LNCAP (cell line): Measurements from ENCODE around the gene MIOX.

Experiments used
- TF ChIP-seq, protein P1 (sequence below): fragments of 450-650 bp; IDR thresholded peaks from 2 replicates; pipeline ENCODE4 v1.5.1; 2017; ENCODE audit warnings: mild to moderate bottlenecking

The MIOX gene

DNA sequence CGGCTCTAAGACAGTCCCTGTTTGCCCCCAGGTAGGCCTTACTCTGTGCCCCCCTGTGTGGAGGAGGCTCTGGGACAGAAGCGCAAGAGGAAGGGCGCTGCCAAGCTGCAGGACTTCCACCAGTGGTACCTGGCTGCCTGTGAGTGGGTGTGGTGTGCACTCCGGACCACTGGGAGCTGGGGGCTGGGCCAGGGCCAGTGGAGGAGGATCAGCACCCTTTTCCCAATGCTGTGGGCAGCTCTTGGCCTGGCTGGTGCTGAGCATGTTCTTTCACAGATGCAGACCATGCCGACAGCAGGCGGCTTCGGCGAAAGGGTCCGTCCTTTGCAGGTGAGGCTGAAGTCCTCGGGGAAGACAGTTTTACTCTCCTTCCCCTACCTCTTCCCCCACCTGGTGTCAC lies 35.1 kb downstream of the MIOX start:
- TF ChIP-seq, protein P1, sequence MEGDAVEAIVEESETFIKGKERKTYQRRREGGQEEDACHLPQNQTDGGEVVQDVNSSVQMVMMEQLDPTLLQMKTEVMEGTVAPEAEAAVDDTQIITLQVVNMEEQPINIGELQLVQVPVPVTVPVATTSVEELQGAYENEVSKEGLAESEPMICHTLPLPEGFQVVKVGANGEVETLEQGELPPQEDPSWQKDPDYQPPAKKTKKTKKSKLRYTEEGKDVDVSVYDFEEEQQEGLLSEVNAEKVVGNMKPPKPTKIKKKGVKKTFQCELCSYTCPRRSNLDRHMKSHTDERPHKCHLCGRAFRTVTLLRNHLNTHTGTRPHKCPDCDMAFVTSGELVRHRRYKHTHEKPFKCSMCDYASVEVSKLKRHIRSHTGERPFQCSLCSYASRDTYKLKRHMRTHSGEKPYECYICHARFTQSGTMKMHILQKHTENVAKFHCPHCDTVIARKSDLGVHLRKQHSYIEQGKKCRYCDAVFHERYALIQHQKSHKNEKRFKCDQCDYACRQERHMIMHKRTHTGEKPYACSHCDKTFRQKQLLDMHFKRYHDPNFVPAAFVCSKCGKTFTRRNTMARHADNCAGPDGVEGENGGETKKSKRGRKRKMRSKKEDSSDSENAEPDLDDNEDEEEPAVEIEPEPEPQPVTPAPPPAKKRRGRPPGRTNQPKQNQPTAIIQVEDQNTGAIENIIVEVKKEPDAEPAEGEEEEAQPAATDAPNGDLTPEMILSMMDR, result no peak

DNA sequence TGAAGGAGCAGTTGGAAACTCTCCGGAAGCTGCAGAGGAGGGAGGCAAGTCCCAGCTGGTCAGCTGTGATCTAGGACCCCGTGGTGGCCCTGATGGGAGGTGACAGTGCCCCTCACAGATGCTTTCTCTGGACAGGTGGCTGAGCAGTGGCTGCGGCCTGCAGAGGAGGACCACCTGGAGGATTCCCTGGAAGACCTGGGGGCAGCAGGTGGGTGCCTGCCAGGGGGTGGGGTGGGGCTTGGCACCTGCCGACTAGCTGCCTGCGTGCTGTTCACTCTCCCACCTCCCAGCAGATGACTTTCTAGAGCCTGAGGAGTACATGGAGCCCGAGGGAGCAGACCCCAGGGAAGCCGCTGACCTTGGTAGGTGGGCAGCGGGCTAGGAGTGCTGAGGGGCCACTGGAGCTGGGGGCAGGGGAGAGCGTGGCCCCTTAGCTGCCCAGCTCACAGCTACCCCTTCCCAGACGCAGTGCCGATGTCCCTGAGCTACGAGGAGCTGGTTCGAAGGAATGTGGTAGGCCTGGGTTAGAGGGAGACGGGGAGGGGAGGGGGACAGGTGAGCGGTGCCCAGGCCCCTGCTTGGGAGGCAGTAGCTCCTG lies 35.6 kb downstream of the MIOX start:
- TF ChIP-seq, protein P1, result no peak

DNA sequence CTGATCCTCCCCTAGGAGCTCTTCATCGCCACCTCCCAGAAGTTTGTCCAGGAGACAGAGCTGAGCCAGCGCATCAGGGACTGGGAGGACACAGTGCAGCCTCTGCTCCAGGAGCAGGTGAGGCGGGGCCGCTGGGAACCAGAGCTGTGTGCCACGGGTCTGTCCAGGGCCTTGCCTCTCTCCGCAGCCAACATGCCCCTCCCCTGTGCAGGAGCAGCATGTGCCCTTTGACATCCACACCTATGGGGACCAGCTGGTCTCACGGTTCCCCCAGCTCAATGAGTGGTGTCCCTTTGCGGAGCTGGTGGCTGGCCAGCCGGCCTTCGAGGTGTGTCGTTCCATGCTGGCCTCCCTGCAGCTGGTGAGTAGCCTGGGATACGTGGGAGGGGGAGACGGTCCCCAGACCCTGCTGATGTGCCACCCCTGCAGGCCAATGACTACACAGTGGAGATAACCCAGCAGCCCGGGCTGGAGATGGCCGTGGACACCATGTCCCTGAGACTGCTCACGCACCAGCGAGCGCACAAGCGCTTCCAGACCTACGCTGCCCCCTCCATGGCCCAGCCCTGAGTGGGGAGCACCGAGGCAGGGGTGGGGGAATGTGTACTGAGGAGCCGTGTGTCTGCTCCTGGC lies 36.3 kb downstream of the MIOX start:
- TF ChIP-seq, protein P1, result no peak

DNA sequence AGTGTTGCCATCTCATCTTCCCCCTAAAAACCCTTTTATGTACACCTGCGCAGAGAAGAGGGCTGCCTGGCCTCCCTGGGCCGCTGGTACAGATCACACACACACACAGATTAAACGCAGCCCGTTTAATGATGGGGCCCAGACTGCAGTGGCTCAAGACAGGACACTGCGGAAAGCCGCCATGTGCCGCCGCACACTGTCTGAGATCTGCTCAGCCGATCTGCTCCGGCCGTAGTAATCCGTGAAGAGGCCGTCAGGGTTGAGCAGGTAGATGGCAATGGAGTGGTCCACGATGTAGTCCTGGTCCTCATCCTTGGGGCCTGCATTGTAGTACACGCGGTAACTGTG lies 36.8 kb downstream of the MIOX start:
- TF ChIP-seq, protein P1, result no peak

DNA sequence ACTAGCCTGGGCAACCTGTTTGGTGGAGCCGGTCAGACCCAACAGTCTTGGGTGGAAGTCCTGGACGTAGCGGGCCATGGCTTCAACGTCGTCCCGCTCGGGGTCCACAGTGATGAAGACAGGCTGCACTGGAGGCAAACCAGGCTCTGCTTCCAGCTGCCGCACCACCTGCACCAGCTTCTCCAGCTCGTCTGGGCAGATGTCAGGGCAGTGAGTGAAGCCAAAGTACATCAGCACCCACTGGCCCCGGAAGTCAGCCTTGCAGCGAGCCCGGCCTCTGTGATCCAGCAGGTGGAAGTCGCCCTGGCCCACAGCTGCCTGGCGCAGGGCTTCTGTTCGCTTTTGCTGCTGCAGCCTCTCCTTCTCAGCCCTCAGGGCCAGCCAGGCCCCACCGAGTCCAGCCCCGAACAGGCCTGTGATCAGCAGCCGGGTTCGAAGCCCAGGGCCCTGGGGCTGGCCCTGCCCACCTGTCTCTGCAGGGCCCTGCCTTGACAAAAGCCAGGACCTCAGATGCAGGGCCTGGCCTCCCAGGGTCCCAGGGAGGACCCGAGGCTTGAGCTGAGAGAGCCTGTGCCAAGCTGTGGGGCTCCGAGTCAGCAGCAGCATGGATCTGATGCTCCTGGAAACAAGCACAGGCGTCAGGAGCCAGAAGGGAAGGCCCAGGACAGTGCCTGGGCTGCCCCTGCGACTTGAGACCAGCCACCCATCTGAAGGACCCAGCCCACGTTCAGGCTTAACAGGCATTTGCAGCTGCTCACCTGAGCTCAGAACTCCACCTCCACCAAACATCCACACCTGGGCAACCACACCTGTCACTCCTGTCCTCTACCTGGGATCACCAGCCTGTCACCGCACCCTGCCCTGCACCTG lies 37.4 kb downstream of the MIOX start:
- TF ChIP-seq, protein P1, result no peak

DNA sequence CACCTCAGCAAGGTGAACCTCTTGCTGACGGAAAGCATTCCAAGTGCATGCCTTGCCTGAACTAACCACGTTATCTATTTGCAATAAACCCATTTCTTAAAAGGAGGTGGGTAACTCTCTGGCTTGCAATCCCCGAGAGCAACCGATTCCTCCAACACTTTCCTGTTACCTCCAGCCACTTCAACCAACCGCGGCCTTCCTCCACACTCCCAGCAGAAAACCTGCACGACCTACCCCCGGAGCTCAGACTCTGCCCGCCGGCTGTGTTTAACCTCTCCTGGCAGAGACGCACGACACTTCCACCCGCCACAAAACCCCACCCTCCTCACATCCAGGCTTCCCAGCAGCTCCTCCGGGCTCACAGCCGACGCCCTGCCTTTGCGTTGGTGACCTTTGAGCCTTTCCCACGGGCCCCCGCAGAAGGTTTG lies 38.0 kb downstream of the MIOX start:
- TF ChIP-seq, protein P1, result no peak

DNA sequence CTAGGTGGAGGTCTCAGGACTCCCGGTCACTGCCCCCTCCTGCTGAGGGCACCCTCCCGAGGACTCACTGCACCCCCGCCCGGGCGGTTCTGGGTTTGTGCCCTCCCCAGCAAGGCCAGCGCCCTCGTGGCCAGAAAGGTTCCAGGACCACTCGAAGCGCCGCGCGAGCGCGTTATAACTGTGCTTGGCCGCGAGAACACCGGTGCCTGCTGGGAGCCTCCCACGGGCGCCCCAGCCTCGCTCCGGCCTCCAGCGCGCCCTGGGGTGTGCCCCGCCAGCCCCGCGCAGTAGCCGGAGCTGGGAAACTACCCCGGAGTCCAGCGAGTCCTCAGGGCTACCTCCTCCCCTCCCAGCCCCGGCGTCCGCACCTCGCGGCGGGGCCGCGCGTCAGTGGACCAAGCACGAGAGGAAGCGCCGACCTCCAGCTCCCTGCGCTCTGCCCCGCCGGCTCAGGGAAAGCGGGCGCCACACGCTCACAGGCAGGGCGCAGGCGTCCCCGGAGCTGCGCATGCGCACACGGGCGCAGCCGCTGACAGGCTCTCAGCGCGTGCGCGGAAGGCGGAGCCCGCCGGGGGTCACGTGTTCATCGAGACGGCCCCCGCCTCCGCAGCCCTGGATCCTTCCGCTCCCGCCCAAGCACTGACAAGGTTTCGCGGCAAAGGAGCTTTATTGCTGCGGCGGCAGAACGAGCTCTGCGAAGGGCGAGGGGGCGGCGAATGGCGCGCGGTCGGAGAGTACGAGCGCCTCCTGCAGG lies 38.6 kb downstream of the MIOX start, which contains the start of gene SCO2:
Gene SCO2, minus strand, starts transcription at position 495 of the 754 bp plus-strand sequence. CDS start 1,187 bp downstream, outside the sequence.
- TF ChIP-seq, protein P1, result peak; percentile 11; the same call in 1 of the 2 replicates
